SK-N-SH treated with all-trans-retinoic acid at 6 μM for 48 hours (cell line): ENCODE data around the gene FEV.

Source experiments
- ATAC-seq: fragments of 200-7000 bp; cut with Tn5 transposase; 3 replicates; pipeline ENCODE4 v1.9.1; 2020; ENCODE audit warnings: mild to moderate bottlenecking, moderate library complexity
- ARNTL ChIP-seq: fragments of 450-650 bp; formaldehyde crosslinking; IDR thresholded peaks from 2 replicates; pipeline ENCODE4 v1.5.0; 2020; ENCODE audit warnings: low read depth, mild to moderate bottlenecking, moderate library complexity, borderline replicate concordance
- BACH2 ChIP-seq: fragments of 250-450 bp; sonication (Bioruptor Pico); IDR thresholded peaks from 2 replicates; pipeline ENCODE4 v1.9.0; 2021; ENCODE audit warnings: mild to moderate bottlenecking, borderline replicate concordance
- CSDC2 ChIP-seq: fragments of 250-450 bp; sonication (Bioruptor Pico); IDR thresholded peaks from 2 replicates; pipeline ENCODE4 v1.5.0; 2020; ENCODE audit warnings: mild to moderate bottlenecking, moderate library complexity
- ESRRG ChIP-seq: fragments of 250-450 bp; sonication (Bioruptor Pico); IDR thresholded peaks from 2 replicates; pipeline ENCODE4 v1.6.1; 2021; ENCODE audit warnings: mild to moderate bottlenecking
- GLIS3 ChIP-seq: fragments of 250-450 bp; sonication (Bioruptor Pico); IDR thresholded peaks from 2 replicates; pipeline ENCODE4 v1.5.0; 2020; ENCODE audit warnings: mild to moderate bottlenecking, moderate library complexity
- ISL1 ChIP-seq: fragments of 250-450 bp; sonication (Bioruptor Pico); IDR thresholded peaks from 2 replicates; pipeline ENCODE4 v2.1.2; 2022; ENCODE audit warnings: mild to moderate bottlenecking, moderate library complexity
- OSR1 ChIP-seq: fragments of 250-450 bp; sonication (Bioruptor Pico); IDR thresholded peaks from 2 replicates; pipeline ENCODE4 v1.8.0; 2022; ENCODE audit warnings: moderate library complexity, mild to moderate bottlenecking, inconsistent platforms
- PPARA ChIP-seq: fragments of 250-450 bp; sonication (Bioruptor Pico); IDR thresholded peaks from 2 replicates; pipeline ENCODE4 v1.5.0; 2020; ENCODE audit warnings: mild to moderate bottlenecking, borderline replicate concordance
- RARB ChIP-seq: fragments of 250-450 bp; sonication (Bioruptor Pico); IDR thresholded peaks from 2 replicates; pipeline ENCODE4 v1.8.0; 2021; ENCODE audit warnings: mild to moderate bottlenecking, moderate library complexity
- SNAI2 ChIP-seq: fragments of 250-450 bp; sonication (Bioruptor Pico); IDR thresholded peaks from 2 replicates; pipeline ENCODE4 v1.5.0; 2020; ENCODE audit warnings: mild to moderate bottlenecking, moderate library complexity
- TCF4 ChIP-seq: fragments of 250-450 bp; sonication (Bioruptor Pico); IDR thresholded peaks from 2 replicates; pipeline ENCODE4 v1.8.0; 2021; ENCODE audit warnings: mild to moderate bottlenecking, moderate library complexity, borderline replicate concordance
- ZC3H10 ChIP-seq: fragments of 250-450 bp; sonication (Bioruptor Pico); IDR thresholded peaks from 2 replicates; pipeline ENCODE4 v1.5.1; 2021; ENCODE audit warnings: mild to moderate bottlenecking, moderate library complexity
- ZFP3 ChIP-seq: fragments of 250-450 bp; sonication (Bioruptor Pico); IDR thresholded peaks from 2 replicates; pipeline ENCODE4 v1.5.0; 2020; ENCODE audit warnings: mild to moderate bottlenecking, moderate library complexity
- ZFP30 ChIP-seq: fragments of 450-650 bp; formaldehyde crosslinking; IDR thresholded peaks from 2 replicates; pipeline ENCODE4 v1.5.0; 2022; ENCODE audit warnings: mild to moderate bottlenecking, moderate library complexity
- ZNF70 ChIP-seq: fragments of 450-650 bp; formaldehyde crosslinking; IDR thresholded peaks from 2 replicates; pipeline ENCODE4 v1.5.0; 2020; ENCODE audit warnings: mild to moderate bottlenecking, moderate library complexity
- ZNF8 ChIP-seq: fragments of 450-650 bp; formaldehyde crosslinking; IDR thresholded peaks from 2 replicates; pipeline ENCODE4 v1.5.0; 2020; ENCODE audit warnings: mild to moderate bottlenecking, moderate library complexity
- TF ChIP-seq, protein P1 (sequence below): fragments of 250-450 bp; sonication (Bioruptor Pico); IDR thresholded peaks from 2 replicates; pipeline ENCODE4 v1.8.0; 2020; ENCODE audit warnings: mild to moderate bottlenecking, moderate library complexity, borderline replicate concordance
- TF ChIP-seq, protein P2 (sequence below): fragments of 250-450 bp; sonication (Bioruptor Pico); IDR thresholded peaks from 2 replicates; pipeline ENCODE4 v1.5.0; 2020; ENCODE audit warnings: mild to moderate bottlenecking, moderate library complexity
- TF ChIP-seq, protein P3 (sequence below): fragments of 250-450 bp; sonication (Bioruptor Pico); IDR thresholded peaks from 2 replicates; pipeline ENCODE4 v1.5.1; 2020; ENCODE audit warnings: low read depth, mild to moderate bottlenecking, moderate library complexity
- TF ChIP-seq, protein P4 (sequence below): fragments of 250-450 bp; sonication (Bioruptor Pico); IDR thresholded peaks from 2 replicates; pipeline ENCODE4 v1.5.1; 2021; ENCODE audit warnings: mild to moderate bottlenecking, moderate library complexity
- TF ChIP-seq, protein P5 (sequence below): fragments of 250-450 bp; sonication (Bioruptor Pico); IDR thresholded peaks from 2 replicates; pipeline ENCODE4 v1.8.0; 2021; ENCODE audit warnings: low read depth, mild to moderate bottlenecking, moderate library complexity, borderline replicate concordance

FEV gene

DNA sequence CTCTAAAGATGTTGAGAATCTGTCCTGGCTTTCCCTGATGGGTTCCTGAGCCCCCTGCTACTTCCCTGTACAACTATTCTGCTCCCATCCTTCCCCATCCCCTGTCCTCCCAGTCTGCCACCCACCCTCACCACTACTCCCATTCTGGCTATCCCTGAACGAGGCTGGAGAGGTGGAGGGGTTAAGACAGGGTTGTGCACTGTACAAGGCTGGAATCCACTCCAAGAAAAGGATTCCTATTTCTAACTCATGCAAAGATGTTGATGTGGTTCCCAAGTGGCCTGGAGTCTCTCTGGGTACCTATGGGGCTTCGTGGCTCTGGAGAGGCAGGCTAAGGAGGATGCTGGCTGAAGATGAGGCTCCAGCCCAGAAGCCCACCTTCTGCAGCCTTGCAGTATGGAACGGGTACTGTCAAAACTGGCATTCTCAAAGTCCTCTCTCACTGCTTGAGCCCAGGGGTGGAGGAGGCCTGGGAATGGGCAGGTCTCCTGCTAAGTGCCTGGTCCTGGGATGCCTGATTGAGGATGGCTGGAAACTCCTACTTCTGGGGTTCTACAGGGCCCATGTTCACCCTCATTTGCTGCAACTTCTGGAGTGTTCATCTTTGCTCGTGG, 1.3 kb upstream of the FEV start:
- ATAC-seq: no peak
- TF ChIP-seq ZNF70 (CRISPR knock-in tag): no peak

DNA sequence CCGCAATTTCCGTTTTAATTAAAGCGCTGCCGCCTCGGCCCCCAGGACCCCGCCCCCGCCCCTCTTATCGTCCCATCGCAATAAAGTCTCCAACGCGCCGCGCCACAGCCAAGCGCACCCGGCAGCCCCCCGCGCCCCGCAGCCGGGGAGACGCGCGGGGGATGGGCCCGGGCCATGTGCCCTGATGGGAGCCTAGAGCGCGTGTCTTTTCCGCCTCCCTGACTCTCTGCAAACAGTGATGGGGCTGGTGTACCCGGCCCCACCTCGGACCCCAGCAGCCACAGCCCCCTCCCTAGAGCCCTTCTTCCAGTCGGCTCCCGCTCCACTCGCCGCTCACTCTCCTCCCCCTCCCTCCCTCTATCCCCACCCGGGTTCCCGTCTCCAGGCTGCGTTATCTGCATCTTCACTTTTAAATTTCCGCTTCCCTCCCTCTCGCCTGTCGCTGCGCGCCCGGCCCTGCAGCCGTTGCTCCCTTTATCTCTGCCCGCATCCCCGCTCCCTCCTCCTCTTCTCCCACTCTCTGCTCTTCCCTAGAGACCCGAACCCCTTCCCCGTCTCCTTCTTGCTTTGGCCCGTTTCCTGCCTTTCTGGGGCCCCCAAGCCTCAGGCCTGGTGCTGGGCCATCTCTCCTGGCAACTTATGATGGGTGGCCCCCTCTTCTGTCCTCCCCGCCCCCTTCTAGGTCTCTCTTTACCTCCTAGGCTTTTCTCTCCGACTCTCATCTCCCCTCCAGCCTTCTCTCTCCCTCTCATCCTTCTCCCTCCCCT, 524 bp upstream of the FEV start:
- TF ChIP-seq RARB (CRISPR knock-in tag) (no peak), OSR1 (CRISPR knock-in tag) (no peak), GLIS3 (CRISPR knock-in tag) (no peak), SNAI2 (CRISPR knock-in tag) (no peak), ESRRG (CRISPR knock-in tag) (no peak), TCF4 (no peak; the same call in 1 of the 2 replicates), CSDC2 (CRISPR knock-in tag) (no peak), BACH2 (no peak), ZNF70 (CRISPR knock-in tag) (no peak), ARNTL (CRISPR knock-in tag) (no peak), ZFP3 (CRISPR knock-in tag) (no peak)
- TF ChIP-seq, protein P1, sequence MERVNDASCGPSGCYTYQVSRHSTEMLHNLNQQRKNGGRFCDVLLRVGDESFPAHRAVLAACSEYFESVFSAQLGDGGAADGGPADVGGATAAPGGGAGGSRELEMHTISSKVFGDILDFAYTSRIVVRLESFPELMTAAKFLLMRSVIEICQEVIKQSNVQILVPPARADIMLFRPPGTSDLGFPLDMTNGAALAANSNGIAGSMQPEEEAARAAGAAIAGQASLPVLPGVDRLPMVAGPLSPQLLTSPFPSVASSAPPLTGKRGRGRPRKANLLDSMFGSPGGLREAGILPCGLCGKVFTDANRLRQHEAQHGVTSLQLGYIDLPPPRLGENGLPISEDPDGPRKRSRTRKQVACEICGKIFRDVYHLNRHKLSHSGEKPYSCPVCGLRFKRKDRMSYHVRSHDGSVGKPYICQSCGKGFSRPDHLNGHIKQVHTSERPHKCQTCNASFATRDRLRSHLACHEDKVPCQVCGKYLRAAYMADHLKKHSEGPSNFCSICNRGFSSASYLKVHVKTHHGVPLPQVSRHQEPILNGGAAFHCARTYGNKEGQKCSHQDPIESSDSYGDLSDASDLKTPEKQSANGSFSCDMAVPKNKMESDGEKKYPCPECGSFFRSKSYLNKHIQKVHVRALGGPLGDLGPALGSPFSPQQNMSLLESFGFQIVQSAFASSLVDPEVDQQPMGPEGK: no peak
- TF ChIP-seq, protein P2, sequence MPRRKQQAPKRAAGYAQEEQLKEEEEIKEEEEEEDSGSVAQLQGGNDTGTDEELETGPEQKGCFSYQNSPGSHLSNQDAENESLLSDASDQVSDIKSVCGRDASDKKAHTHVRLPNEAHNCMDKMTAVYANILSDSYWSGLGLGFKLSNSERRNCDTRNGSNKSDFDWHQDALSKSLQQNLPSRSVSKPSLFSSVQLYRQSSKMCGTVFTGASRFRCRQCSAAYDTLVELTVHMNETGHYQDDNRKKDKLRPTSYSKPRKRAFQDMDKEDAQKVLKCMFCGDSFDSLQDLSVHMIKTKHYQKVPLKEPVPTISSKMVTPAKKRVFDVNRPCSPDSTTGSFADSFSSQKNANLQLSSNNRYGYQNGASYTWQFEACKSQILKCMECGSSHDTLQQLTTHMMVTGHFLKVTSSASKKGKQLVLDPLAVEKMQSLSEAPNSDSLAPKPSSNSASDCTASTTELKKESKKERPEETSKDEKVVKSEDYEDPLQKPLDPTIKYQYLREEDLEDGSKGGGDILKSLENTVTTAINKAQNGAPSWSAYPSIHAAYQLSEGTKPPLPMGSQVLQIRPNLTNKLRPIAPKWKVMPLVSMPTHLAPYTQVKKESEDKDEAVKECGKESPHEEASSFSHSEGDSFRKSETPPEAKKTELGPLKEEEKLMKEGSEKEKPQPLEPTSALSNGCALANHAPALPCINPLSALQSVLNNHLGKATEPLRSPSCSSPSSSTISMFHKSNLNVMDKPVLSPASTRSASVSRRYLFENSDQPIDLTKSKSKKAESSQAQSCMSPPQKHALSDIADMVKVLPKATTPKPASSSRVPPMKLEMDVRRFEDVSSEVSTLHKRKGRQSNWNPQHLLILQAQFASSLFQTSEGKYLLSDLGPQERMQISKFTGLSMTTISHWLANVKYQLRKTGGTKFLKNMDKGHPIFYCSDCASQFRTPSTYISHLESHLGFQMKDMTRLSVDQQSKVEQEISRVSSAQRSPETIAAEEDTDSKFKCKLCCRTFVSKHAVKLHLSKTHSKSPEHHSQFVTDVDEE (CRISPR knock-in tag): no peak
- TF ChIP-seq, protein P3, sequence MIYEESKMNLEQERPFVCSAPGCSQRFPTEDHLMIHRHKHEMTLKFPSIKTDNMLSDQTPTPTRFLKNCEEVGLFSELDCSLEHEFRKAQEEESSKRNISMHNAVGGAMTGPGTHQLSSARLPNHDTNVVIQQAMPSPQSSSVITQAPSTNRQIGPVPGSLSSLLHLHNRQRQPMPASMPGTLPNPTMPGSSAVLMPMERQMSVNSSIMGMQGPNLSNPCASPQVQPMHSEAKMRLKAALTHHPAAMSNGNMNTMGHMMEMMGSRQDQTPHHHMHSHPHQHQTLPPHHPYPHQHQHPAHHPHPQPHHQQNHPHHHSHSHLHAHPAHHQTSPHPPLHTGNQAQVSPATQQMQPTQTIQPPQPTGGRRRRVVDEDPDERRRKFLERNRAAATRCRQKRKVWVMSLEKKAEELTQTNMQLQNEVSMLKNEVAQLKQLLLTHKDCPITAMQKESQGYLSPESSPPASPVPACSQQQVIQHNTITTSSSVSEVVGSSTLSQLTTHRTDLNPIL: no peak
- TF ChIP-seq, protein P4, sequence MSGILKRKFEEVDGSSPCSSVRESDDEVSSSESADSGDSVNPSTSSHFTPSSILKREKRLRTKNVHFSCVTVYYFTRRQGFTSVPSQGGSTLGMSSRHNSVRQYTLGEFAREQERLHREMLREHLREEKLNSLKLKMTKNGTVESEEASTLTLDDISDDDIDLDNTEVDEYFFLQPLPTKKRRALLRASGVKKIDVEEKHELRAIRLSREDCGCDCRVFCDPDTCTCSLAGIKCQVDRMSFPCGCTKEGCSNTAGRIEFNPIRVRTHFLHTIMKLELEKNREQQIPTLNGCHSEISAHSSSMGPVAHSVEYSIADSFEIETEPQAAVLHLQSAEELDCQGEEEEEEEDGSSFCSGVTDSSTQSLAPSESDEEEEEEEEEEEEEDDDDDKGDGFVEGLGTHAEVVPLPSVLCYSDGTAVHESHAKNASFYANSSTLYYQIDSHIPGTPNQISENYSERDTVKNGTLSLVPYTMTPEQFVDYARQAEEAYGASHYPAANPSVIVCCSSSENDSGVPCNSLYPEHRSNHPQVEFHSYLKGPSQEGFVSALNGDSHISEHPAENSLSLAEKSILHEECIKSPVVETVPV (CRISPR knock-in tag): no peak
- ATAC-seq: peak; percentile 31; the same call in 2 of the 3 replicates

DNA sequence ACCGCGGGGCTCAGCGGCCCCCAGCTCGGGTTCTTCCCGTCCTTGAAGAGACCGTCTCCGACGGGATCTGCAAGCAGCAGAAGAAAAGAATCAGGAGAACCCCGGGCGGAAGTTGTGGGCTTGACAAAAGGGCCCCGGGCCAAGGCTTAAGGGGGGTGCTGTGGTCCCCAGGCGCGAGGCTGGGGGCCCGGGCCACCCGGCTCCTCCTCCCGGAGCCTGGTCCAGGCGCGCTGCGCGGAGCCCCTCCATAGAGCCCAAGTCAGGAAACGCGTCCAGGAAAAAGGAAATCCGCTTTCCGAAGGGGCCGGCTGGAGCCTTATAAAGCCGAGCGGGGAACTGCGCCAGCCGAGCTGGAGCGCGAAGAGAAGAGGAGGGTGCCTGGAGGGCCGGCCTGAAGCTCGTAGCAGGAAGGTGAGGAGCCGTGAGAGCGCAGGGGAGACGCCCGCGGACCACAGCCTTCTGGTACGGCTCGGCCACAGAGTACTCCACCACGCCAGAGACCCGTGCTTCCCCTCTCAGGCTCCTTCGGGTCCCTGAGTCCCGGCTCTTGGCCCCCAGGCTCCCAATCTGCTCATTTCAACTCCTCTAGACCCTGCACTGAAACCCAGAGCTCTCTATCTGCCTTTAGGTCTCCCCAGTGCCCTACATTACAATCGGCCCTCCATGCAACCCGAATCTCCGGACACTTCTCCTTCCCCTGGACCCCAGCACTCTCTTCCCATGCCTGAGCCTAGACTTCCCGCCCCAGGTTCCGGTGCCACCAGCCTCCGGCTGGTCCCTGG, 554 bp downstream of the FEV start:
- ATAC-seq: peak; percentile 10
- TF ChIP-seq OSR1 (CRISPR knock-in tag) (no peak), PPARA (CRISPR knock-in tag) (no peak), ZNF8 (CRISPR knock-in tag) (no peak), ZFP30 (CRISPR knock-in tag) (no peak), TCF4 (no peak), ARNTL (CRISPR knock-in tag) (no peak), ZC3H10 (CRISPR knock-in tag) (no peak), ZNF70 (CRISPR knock-in tag) (no peak), ISL1 (CRISPR knock-in tag) (no peak)
- TF ChIP-seq, protein P2 (CRISPR knock-in tag): no peak
- TF ChIP-seq, protein P5, sequence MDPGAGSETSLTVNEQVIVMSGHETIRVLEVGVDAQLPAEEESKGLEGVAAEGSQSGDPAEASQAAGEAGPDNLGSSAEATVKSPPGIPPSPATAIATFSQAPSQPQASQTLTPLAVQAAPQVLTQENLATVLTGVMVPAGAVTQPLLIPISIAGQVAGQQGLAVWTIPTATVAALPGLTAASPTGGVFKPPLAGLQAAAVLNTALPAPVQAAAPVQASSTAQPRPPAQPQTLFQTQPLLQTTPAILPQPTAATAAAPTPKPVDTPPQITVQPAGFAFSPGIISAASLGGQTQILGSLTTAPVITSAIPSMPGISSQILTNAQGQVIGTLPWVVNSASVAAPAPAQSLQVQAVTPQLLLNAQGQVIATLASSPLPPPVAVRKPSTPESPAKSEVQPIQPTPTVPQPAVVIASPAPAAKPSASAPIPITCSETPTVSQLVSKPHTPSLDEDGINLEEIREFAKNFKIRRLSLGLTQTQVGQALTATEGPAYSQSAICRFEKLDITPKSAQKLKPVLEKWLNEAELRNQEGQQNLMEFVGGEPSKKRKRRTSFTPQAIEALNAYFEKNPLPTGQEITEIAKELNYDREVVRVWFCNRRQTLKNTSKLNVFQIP (CRISPR knock-in tag): no peak
- TF ChIP-seq, protein P3: no peak
- TF ChIP-seq, all 23 proteins: peak for 0
